Measurements from ENCODE around the gene TTLL7.

Gene TTLL7

GRCh38 chr1:83829106-83829505, 169.8 kb downstream of the TTLL7 start:
- Histone ChIP-seq H3K27me3 (ENCODE audit: low read depth, low read length) (no peaks in the 10 kb centered on the region), H2AFZ (ENCODE audit: low read depth, low read length) (no peak overlapping the region), H3K27ac (ENCODE audit: low read length) (no peak overlapping the region), H3K4me2 (ENCODE audit: low read length) (no peak overlapping the region), H3K4me3 (ENCODE audit: low read length) (no peak overlapping the region), H3K9me3 (ENCODE audit: insufficient read depth, low read length) (no peaks in the 10 kb centered on the region), H4K20me1 (ENCODE audit: insufficient read depth, low read length) (no peaks in the 10 kb centered on the region), H3K9ac (ENCODE audit: low read length) (no peak overlapping the region), H3K36me3 (replicated peaks; ENCODE audit: low read depth, low read length) (no peaks in the 10 kb centered on the region), H3K79me2 (ENCODE audit: low read length) (no peaks in the 10 kb centered on the region), H3K4me1 (ENCODE audit: low read length) (no peaks in the 10 kb centered on the region)
- no peak for TF ChIP-seq EZH2phosphoT487 (IDR thresholded peaks at IDR 0.05; ENCODE audit: low read depth)
- no peak for TF ChIP-seq CTCF (IDR thresholded peaks at IDR 0.05; ENCODE audit: low read depth, low read length)

GRCh38 chr1:83828456-83828855, 170.5 kb downstream of the TTLL7 start:
- Histone ChIP-seq H3K27me3 (ENCODE audit: low read depth, low read length) (no peaks in the 10 kb centered on the region), H3K27ac (ENCODE audit: low read length) (no peak overlapping the region), H3K9ac (ENCODE audit: low read length) (no peak overlapping the region), H2AFZ (ENCODE audit: low read depth, low read length) (no peak overlapping the region), H3K9me3 (ENCODE audit: insufficient read depth, low read length) (no peaks in the 10 kb centered on the region), H3K4me3 (ENCODE audit: low read length) (no peak overlapping the region), H3K4me1 (ENCODE audit: low read length) (no peaks in the 10 kb centered on the region), H4K20me1 (ENCODE audit: insufficient read depth, low read length) (no peaks in the 10 kb centered on the region), H3K4me2 (ENCODE audit: low read length) (no peak overlapping the region), H3K79me2 (ENCODE audit: low read length) (no peaks in the 10 kb centered on the region), H3K36me3 (replicated peaks; ENCODE audit: low read depth, low read length) (no peaks in the 10 kb centered on the region)
- no peak for TF ChIP-seq EZH2phosphoT487 (IDR thresholded peaks at IDR 0.05; ENCODE audit: low read depth)
- TF ChIP-seq CTCF (IDR thresholded peaks at IDR 0.05; ENCODE audit: low read depth, low read length), result no peak

GRCh38 chr1:83827741-83828140, 171.2 kb downstream of the TTLL7 start:
- no peaks in the 10 kb centered on the region for H3K4me1 ChIP-seq (ENCODE audit: low read length)
- no peaks in the 10 kb centered on the region for H4K20me1 ChIP-seq (ENCODE audit: insufficient read depth, low read length)
- no peaks in the 10 kb centered on the region for H3K79me2 ChIP-seq (ENCODE audit: low read length)
- no peak overlapping the region for H3K27ac ChIP-seq (ENCODE audit: low read length)
- no peak overlapping the region for H2AFZ ChIP-seq (ENCODE audit: low read depth, low read length)
- TF ChIP-seq CTCF (IDR thresholded peaks at IDR 0.05; ENCODE audit: low read depth, low read length) (no peak), EZH2phosphoT487 (IDR thresholded peaks at IDR 0.05; ENCODE audit: low read depth) (no peak)
- no peaks in the 10 kb centered on the region for H3K36me3 ChIP-seq (replicated peaks; ENCODE audit: low read depth, low read length)
- no peaks in the 10 kb centered on the region for H3K9me3 ChIP-seq (ENCODE audit: insufficient read depth, low read length)
- H3K4me3 ChIP-seq (ENCODE audit: low read length), result no peak overlapping the region
- no peaks in the 10 kb centered on the region for H3K27me3 ChIP-seq (ENCODE audit: low read depth, low read length)
- no peak overlapping the region for H3K4me2 ChIP-seq (ENCODE audit: low read length)
- H3K9ac ChIP-seq (ENCODE audit: low read length), result no peak overlapping the region

GRCh38 chr1:83822208-83822607, 176.7 kb downstream of the TTLL7 start:
- H3K36me3 ChIP-seq (replicated peaks; ENCODE audit: low read depth, low read length), result no peaks in the 10 kb centered on the region
- H3K4me2 ChIP-seq (ENCODE audit: low read length), result no peak overlapping the region
- no peak overlapping the region for H3K4me3 ChIP-seq (ENCODE audit: low read length)
- no peaks in the 10 kb centered on the region for H3K27me3 ChIP-seq (ENCODE audit: low read depth, low read length)
- H3K9ac ChIP-seq (ENCODE audit: low read length), result no peak overlapping the region
- H3K4me1 ChIP-seq (ENCODE audit: low read length), result peaks cover 6% of the 10 kb centered on the region
- no peak overlapping the region for H3K27ac ChIP-seq (ENCODE audit: low read length)
- no peak overlapping the region for H2AFZ ChIP-seq (ENCODE audit: low read depth, low read length)
- H3K79me2 ChIP-seq (ENCODE audit: low read length), result no peaks in the 10 kb centered on the region
- H3K9me3 ChIP-seq (ENCODE audit: insufficient read depth, low read length), result no peaks in the 10 kb centered on the region
- no peaks in the 10 kb centered on the region for H4K20me1 ChIP-seq (ENCODE audit: insufficient read depth, low read length)
- TF ChIP-seq CTCF (IDR thresholded peaks at IDR 0.05; ENCODE audit: low read depth, low read length) (no peak), EZH2phosphoT487 (IDR thresholded peaks at IDR 0.05; ENCODE audit: low read depth) (no peak)
